GM21367 (cell line): Measurements from ENCODE around the gene FLCN.
"Not testable (repeated sequence)": the region's sequence is repeated elsewhere in the genome, so short reads cannot be mapped to it uniquely, and the experiment has no call there.

ENCODE experiments used
- ATAC-seq: cut with Tn5 transposase; IDR thresholded peaks from one replicate; pipeline ENCODE4 v1.9.1; 2021; ENCODE audit not compliant: unreplicated experiment

The FLCN gene

DNA sequence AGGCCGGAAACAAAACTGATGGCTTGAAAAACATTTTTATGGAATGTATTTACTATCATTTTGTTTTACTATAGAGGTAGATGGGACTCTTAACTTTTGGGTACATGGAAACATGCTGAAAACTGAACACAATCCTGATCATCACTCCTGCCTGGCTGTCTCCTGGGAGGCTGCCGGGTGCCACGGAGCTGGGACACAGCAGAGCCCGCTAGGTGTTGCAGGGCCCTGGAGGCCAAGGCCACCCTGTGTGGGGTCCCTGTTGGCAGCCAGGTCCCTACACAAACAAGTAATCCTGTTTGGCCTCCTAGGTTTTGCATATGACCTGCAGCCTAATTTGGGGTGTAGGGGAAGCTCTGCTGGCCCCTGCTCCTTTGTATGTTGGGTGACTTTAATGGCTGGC lies 48.4 kb downstream of the FLCN start:
- no peak for ATAC-seq

DNA sequence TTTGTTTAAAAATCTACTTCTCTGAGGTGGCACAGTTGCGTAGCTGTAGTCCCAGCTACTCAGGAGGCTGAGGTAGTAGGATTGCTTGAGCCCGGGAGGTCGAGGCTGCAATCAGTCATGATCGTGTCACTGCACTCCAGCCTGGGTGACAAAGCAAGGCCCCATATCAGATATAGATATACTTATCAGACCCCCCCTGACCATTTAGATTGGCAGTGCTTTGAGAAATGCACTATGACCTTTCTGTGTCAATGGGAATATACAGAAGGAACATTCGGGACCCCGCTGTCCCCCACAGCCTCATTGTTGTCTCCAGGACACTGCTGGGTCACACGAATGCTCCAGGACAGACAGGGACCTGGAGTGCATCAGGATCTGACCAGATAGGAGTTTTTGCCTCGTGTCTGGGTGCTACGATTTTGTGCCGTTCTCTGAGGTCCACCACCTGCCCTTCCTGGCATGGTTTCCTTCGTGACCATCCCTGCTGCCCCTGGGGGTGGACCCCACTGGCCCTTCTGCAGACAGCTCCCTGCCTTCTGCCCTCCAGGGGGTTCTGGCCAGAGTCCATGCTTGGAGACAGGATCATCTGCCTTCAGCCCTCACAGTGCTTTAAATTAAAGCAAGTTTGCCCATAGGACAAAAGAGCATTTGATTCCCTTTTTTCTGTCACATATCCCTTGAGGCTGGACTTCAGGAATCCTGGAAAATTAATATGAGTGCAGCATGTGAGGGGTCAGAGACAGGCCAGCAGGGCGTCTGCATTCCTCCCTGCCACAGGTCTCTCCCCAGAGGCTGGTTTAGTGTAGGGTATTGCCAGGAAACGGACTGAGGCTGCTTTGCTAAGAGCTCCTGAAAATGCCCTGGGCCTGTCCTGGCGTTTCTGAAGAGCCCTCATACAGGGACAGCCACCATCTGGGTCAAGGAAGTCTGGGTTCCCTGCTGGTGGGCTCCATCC lies 50.1 kb downstream of the FLCN start:
- no peak for ATAC-seq

DNA sequence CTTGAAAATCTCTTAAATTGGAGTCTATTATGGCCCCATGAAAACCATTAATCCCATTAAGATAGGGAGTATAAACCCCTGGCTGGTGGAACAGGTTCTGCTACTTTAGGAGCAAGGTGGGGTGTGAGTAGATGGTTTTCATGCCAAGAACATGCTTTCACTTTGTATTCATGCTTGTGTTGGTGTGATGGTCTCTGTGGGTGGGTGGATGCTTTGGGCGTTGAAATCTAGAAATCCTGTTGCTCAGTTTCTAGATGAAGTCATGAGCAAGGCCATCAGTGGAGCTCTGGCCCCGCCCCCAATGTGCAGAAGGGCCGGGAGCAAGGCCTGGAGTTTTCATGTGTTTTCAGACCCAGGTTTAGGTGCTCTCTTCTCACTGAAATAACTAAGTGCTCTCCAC lies 50.9 kb downstream of the FLCN start:
- peak; percentile 33 for ATAC-seq

DNA sequence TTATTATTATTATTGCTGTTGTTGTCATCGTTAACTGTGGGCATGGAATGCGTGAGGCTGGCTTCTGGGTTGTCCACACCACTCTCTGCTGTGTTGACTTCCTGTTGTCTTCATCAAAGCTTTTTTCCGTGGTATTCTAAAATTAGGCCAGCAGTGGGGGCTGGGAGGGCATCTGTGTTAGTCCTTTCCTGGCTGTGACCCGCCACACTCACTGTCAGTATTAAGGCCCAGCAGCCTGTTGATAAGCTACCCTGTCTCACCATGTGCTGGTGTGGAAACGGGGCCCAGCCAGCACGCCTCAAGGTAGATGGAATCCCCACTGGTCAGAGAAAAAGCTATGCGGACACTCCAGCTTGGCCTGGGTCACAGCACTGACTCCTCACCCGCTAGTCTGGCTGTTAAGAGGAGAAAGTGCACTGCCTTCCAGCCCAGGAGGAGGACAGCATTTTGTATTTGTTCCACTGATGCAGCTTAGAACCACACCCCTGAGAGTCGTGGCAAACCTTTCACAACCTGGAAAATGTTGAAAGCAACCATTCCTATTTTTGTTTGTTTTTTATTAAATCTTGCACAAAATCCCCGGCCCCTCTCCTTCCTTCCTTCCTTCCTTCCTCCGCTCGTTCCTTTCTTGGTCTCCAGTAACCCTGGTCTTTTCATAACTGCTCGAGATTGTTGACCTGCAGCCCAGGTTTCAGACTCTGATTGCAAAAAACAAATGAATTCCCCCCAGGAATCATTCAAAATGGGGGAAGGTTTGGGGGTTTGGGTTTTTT lies 51.8 kb downstream of the FLCN start:
- ATAC-seq, result not testable (repeated sequence)

DNA sequence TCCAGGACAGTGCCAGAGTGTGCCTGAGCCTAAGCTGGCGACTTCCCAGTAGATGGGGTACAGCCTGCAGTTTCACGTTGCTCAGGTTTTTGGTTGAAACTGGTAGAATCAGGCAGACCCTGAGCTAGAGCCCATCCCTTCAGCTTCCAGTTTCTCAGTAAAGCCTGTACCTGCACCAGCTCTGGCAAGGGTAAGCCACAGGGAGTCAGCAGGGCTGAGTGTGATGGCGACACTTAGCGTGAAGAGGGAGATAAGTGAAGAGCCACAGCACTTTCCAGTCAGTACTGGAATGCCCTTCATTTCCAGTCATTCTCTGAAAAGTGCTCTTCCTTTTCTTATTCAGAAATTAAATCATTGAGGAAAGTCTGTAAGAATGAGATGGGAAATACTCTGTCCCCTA lies 53.2 kb downstream of the FLCN start:
- no peak for ATAC-seq

DNA sequence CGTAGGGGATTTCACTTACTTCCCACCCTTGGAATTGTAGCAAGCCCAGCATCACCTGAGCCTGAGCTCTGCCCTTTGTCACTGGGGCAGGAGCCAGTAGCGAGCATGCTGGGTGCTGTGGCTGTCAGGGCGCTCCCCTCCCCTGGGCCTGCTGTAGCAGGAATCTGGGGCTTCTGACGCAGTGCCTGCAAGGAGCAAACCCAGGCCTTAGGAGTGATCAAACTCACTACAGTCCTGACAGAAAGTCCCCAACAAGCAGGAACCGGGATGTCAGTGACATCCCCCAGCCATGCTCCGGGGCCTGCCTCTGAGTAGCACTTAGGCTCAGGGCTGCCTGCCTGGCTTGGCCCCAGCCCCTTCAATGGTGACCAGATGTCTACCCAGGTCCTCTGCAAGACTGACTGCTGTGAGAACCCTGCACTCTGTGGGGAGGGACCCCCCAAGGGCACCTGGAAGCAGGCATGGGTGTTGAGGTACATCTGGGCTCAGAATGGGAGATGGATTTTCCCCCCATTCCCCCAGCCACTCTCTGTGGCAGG lies 54.3 kb downstream of the FLCN start:
- no peak for ATAC-seq

DNA sequence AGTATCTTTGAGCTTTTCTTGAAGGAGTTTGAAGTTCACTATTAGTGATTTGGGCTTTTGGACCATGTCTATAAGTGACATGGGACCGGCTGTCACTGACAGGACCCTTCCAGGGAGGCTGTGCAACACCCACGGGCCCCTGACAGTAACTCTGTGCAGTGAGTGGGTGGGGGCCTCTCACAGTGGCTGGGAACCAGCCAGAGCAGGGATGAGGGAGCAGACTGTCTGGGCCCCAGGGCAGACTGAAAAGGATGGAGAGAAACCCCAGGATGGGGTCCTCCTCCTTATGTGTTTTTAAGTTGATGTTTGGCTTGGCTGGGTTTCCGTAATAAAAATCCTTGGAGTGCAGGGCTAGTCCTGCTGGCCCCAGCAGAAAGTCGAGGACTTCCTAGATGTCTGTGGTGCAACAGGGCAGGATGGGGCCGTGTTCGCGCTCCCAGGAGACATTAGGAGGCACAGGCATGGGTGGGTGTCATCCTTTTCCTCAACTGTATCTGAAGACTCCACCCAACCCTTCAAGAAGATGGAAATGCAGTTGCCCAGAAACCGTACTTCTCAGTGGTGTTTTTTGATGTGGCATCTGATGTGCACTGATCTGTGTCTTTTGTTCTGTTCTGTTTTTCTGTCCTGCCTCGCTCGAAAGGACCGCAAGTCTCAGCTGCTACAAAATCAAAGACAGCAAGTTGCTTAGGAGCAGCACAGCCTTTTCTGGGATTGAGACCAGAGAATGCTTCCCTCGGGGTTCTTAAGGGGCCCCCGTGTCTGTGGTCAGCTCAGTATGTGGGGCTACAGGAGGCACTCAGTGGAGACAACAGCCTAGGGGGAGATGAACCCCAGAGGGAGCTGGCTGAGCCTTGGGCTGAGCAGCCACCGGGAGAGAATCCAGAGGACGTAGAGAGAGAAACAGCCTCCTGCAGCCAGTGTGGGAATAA lies 55.0 kb downstream of the FLCN start:
- no peak for ATAC-seq

DNA sequence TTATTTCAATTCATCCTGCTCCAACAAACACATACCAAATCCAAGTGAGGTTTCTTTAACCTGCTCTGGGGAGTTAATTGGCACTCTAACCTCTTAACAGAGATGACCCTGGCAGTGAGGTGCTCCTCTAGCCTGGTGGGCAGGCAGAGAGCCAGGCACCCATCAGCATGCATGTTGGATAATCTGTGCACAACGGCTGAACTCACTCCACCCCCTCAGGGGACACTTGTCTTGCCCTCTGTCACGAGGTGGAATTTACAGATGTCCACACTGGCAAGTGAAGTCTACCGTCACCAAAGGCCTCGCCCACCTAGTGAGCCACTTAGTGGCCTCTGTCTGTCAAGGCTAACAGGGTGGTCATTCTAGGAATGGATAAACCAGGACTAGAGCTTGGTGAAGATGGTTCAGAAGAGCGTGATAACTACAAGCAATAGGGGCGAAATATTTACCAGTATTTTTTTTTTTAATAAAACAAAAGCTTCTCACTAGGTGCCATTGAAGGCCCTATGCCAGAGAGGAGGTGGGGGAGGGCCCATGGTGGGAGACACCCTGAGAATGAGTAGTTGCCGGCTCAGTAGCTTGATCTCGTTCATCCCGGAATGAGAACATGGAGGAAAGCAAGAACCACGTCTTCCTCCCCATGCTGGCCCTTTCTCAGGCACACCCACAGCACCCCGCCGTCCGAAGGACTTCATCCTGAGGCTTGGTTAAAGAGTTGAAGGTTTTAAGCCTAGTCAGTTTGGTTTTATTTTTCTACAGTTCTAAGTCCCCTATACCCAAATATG lies 56.0 kb downstream of the FLCN start:
- no peak for ATAC-seq

DNA sequence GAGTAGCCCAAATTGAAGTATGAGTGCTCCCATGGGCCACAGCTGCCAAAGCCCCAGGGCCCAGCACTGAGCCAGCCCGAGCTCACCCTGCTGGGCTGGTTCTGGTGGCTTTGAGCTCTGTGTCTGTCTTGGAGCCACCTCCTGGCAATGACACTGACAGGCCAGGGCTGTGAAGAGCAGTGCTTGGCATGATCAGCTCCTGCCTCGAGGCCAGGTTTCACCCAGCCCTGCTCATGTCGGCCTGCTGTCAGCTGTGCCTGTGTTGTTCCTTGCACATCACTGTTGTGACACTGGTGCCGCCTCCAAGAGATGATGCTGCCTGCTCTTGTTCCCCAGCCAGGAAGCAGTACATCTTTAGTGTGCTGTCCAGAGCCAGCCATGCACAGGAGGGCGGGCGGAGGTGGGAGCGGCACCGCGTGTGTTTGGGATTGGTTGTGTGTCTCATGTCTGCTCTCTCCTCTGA lies 56.8 kb downstream of the FLCN start:
- no peak for ATAC-seq

DNA sequence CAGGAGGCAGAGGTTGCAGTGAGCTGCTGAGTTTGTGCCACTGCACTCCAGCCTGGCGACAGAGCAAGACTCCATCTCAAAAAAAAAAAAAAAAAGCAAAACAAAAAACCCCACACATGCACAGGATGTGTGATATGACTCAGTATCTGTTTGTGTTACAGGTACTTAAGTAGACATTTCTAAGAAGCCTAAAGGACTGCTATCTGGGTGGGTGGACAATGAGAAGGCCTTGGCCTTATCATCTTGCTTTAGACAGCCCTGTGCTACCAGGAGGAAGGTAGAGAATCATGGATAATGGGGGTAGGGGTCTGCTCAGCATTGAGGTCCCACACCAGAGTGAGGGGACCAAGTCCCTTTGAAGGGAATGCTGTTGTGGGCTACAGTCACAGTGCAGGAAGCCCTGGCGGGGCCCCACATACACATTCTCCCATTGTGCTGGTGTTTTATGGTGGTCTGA lies 57.6 kb downstream of the FLCN start:
- no peak for ATAC-seq

DNA sequence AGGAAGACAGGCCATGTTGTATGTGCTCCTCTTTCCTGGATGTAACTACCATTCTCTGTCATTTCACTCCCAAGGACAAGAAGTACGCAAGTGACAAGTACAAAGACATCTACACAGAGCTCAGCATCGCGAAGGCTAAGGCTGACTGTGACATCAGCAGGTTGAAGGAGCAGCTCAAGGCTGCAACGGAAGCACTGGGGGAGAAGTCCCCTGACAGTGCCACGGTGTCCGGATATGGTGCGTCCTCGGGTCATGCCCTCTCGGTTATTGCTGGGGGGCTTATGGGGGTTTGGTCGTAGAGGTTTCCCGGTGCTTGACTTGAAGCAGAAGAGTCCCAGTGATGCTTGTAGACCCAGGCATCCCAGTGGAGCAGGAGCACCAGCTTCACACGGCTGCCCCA lies 59.8 kb downstream of the FLCN start:
- no peak for ATAC-seq

DNA sequence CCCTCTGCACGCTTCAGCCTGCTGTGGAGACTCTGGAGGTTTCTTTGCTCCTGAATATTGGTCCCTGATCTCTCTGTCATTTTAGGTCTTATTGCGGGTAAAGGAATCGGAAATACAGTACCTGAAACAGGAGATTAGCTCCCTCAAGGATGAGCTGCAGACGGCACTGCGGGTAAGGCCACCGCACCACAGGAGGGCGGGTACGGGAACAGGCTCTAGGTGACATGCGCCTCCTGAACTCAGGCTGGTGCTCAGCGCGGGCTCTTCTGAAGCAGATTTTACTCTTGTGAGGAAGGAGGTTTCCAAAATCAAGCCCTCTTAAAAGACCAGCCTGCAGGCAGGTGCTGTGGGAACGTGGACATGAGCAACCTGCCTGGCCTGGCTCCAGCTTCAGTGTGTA lies 60.6 kb downstream of the FLCN start:
- no peak for ATAC-seq

DNA sequence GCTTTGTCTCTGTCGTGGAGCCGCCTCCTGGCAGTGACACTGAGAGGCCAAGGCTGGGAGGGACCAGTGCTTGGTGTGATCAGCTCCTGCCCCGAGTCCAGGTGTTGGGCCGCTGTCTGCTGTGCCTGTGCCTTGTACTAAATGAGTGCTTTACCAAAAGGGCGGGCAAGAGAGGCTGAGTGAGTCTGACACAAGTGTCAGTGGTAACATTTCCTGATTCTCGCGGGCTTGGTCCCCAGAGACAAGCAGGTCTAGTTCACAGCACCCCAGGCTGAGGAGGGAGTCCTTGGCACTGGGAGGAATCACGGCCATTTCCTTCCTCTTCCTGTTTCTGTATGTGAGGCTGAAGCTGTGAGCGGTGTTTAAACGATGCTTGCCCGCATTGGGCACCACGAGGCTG lies 61.1 kb downstream of the FLCN start:
- ATAC-seq, result no peak

DNA sequence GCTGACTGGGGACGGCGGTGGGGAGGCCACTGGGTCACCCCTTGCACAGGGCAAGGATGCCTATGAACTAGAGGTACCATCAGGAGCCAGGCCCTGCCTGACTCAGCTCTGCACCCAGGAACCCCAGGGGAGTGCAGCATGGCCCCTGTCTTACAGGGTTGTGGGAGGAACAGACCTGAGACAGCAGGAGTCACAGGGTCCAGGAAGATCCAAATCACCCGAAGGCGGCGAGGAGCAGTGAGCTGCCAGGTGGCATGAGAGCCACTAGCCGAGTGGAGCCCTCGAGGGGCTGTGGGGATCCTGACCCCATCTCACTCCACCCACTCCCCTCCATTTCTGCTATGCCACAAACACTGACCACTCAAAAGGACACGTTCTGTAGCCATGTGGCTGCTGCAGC lies 61.6 kb downstream of the FLCN start:
- no peak for ATAC-seq

DNA sequence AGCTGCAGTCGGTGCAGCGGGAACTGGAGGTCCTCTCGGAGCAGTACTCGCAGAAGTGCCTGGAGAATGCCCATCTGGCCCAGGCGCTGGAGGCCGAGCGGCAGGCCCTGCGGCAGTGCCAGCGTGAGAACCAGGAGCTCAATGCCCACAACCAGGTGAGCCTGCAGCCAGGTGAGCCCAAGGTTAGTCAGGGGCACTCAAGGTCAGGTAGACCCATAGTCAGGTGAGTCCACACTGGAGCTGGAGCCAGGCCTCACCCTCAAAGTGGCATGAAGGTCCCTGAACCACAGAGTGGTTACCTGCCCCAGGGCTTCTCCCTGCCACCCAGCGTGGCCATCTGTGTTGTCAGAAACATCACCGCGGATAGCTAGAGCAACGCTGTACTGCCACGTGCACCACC lies 63.0 kb downstream of the FLCN start:
- no peak for ATAC-seq

DNA sequence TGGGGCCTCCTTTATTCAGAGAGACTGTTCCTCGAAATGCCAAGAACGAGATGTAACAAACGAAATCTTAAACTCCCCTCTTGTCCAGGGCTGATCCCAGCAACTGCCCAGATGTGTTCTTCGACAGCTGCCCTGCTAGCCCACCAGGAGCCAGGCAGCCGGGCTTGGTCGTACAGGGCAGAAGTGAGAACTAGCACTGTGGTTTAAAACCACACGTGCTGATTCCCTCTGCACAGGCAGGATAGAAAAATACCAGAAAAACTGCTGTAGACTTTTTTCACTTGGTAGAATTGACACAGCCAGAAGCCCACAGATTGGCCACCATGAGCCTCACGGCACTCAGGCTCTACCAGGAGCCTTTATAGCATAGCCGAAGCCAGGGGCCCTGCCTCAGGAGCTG lies 64.0 kb downstream of the FLCN start:
- ATAC-seq, result no peak

DNA sequence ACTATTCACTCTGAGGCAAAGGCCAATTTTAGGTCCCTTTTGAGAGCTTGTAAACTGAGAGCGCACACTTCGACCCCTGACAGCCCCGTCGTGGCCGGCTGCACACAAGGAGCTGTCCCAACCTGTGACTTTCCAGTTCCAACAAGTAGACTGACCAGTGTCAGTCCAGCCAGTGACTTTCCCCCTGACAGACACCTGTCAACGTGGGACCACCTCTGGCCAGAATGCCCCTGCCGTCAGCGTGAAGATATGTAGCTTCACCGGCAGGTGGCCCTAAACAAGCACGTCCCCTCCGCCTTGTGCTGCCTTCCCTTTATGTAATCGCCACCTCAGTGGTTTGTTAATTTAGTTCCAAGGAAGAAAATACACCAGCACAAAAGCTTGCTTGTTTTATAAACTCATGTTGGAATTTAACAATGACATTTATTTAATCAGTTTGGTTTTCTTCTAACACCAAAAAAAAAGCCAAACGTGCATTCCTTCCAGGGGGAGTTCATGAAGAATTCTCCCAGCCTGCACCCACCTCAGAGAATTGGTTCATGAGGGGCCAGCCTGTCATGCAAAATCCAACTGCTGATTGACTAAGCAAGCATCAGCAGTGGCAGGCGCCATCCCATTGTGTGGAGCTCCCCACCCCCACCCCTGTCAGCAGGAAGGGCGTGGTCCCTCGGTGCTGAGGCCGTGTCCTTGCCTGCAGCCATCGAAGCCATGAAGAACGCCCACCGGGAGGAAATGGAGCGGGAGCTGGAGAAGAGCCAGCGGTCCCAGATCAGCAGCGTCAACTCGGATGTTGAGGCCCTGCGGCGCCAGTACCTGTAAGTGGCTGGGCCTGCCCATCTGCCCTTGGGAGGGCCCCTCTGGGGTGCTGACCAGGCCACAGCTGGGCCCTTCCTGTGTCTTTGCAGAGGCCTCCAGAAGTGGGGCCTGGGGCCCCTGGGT lies 64.7 kb downstream of the FLCN start:
- ATAC-seq, result no peak

DNA sequence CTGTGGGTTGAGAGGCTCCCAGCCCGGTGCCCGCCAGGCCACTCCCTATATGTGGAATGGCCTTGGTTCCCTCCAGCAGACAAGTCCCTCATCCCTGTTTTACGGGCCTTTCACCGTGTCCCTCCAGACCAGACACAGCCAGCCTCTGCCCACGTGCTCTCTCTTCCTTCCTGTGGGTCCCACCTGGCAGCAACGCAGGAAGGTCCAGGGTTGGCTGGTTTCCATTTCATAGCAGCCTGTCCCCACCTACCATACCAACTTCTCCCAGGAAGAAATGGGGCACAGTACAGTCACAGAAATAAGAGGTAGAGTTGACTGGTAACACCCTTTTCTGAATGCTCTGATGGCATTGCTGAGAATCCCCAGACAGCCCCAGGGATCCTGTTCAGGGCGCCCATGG lies 65.8 kb downstream of the FLCN start:
- no peak for ATAC-seq
